Spleen (tissue), 11 donors: ENCODE data around the gene ODAD3. TPM values are rescaled to one million over a fixed set of nuclear protein-coding genes. Genes with fewer than 3 reads are reported as not detected.

Source experiments
- DNase-seq: peaks from one replicate; pipeline ENCODE4 v3.0.0-alpha.2; 2020
- H3K27ac ChIP-seq, 8 donors: fragments of 200-600 bp; sonication (generic) in 7 of 8; 1 replicate in 4 of 8; 2 replicates in 4 of 8; pipeline versions ENCODE4 v1.5.0 to v1.8.0; 2016 to 2021; ENCODE audit warnings: inconsistent platforms in 4 of 8, mild to moderate bottlenecking in 4 of 8, moderate library complexity in 1 of 8
- H3K27me3 ChIP-seq, 7 donors: fragments of 200-600 bp; sonication (generic) in 6 of 7; replicated peaks in 1 of 7; 1 replicate in 4 of 7; 2 replicates in 3 of 7; pipeline versions ENCODE4 v1.5.0 to v1.8.0; 2016 to 2021; ENCODE audit warnings: inconsistent platforms in 3 of 7, mild to moderate bottlenecking in 1 of 7
- H3K36me3 ChIP-seq, 6 donors: fragments of 200-600 bp; sonication (generic) in 5 of 6; 1 replicate in 4 of 6; 2 replicates in 2 of 6; pipeline versions ENCODE4 v1.5.0 to v1.8.0; 2016 to 2021; ENCODE audit warnings: inconsistent platforms in 2 of 6
- H3K4me1 ChIP-seq, 6 donors: fragments of 200-600 bp; sonication (generic) in 5 of 6; 1 replicate in 3 of 6; 2 replicates in 3 of 6; pipeline versions ENCODE4 v1.5.0 to v1.8.0; 2016 to 2021; ENCODE audit warnings: inconsistent platforms in 3 of 6
- H3K4me3 ChIP-seq, 8 donors: fragments of 200-600 bp; sonication (generic) in 7 of 8; 1 replicate in 4 of 8; 2 replicates in 4 of 8; pipeline versions ENCODE4 v1.5.0 to v1.8.0; 2016 to 2021; ENCODE audit warnings: inconsistent platforms in 4 of 8, mild to moderate bottlenecking in 4 of 8, moderate library complexity in 2 of 8
- H3K9me3 ChIP-seq, 8 donors: fragments of 200-600 bp; sonication (generic) in 7 of 8; 1 replicate in 4 of 8; 2 replicates in 4 of 8; pipeline versions ENCODE4 v1.5.0 to v1.8.0; 2016 to 2021; ENCODE audit warnings: inconsistent platforms in 4 of 8
- POLR2A ChIP-seq, 3 donors: fragments of 450-650 bp; IDR thresholded peaks; one replicate each; pipeline ENCODE4 v1.5.1; 2017; ENCODE audit warnings: antibody characterized with exemption in 3 of 3, mild to moderate bottlenecking in 1 of 3
- POLR2AphosphoS5 ChIP-seq, 3 donors: sonication (generic); formaldehyde crosslinking; IDR thresholded peaks; one replicate each; pipeline ENCODE4 v1.5.1; 2017; ENCODE audit warnings: antibody characterized with exemption in 3 of 3
- WGBS, 5 donors: extraction: QIAGEN DNeasy Blood & Tissue Kit in 3 of 5; methylation state at CpG; one replicate each; pipeline versions ENCODE4 v1.1.5 to v1.1.7; 2013 to 2018; 5-methylcytosine and 5-hydroxymethylcytosine counted together
- intact Hi-C: fragments of 100-400 bp; cut with DNase I; formaldehyde crosslinking; loops from one replicate; pipeline ENCODE4 v1.15.0; 2023; ENCODE audit warnings: low total_unique reads
- polyA plus RNA-seq, 3 donors: library from polyadenylated mRNA; stranded (reverse); fragments of 200-250 nt; gene quantifications; one replicate each; pipeline ENCODE4 v1.2.1, GENCODE V29; 2013
- total RNA-seq, 7 donors: library from RNA; depleted of rRNA in 3 of 7; stranded (reverse); fragments of >200 nt in 3 of 7; fragmentation: NEBNext Ultra II Directional in 4 of 7; extraction: Animal tissue kit (Norgen Biotek cat#: 25700) in 4 of 7; gene quantifications; one replicate each; pipeline versions ENCODE4 v1.1.0 to v1.2.1, GENCODE V29; 2016 to 2021
- TF ChIP-seq, protein P1 (sequence below), 11 experiments: fragments of 200-600 bp in 7 of 11; fragments of 450-650 bp in 4 of 11; sonication (generic) in 4 of 11; IDR thresholded peaks in 8 of 11; conservative IDR thresholded peaks in 3 of 11; 1 replicate in 7 of 11; 2 replicates in 4 of 11; pipeline versions ENCODE4 v1.4.0 to v1.8.0; 2016 to 2021; ENCODE audit warnings: antibody characterized with exemption in 11 of 11, inconsistent platforms in 4 of 11, mild to moderate bottlenecking in 1 of 11
- donor health status: healthy with polysubstance abuse.
- donor health status: DM: no; HTN: no; CAD: no; lungs with moderate emphysema.
- donor health status: DM: no; HTN: no; CAD: no.
- donor health status: Bipolar disorder and iron deficiency.
- donor health status: healthy.
- donor health status: DM: no; HTN: no; CAD: no.
- donor health status: DM: yes; HTN: yes; CAD: no.

The ODAD3 gene
- total and polyA plus RNA-seq, 10 donors, result 0.23 to 2.3 (median 1.3) TPM

DNA sequence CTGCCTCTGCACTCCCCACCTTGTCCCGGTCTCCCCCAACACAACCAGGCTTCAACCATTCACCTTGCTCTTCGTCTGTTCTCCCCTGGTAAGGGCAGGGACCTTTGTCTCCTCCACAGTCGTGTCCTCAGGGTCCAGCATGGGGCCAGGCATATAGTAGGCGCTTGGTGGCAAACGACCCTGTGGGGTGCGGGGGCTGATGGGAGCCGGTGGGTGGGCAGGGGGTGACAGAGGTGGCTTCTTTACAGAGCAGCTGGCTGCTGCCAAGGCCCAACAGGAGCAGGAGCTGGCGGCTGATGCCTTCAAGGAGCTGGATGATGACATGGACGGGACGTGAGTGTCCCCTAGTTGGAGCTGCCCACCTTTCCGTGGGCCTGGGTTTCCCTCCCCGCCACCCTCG is 10.2 kb upstream of the ODAD3 start:
- no peak for TF ChIP-seq POLR2A (IDR thresholded peaks at IDR 0.05)
- TF ChIP-seq, protein P1, sequence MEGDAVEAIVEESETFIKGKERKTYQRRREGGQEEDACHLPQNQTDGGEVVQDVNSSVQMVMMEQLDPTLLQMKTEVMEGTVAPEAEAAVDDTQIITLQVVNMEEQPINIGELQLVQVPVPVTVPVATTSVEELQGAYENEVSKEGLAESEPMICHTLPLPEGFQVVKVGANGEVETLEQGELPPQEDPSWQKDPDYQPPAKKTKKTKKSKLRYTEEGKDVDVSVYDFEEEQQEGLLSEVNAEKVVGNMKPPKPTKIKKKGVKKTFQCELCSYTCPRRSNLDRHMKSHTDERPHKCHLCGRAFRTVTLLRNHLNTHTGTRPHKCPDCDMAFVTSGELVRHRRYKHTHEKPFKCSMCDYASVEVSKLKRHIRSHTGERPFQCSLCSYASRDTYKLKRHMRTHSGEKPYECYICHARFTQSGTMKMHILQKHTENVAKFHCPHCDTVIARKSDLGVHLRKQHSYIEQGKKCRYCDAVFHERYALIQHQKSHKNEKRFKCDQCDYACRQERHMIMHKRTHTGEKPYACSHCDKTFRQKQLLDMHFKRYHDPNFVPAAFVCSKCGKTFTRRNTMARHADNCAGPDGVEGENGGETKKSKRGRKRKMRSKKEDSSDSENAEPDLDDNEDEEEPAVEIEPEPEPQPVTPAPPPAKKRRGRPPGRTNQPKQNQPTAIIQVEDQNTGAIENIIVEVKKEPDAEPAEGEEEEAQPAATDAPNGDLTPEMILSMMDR (IDR thresholded peaks at IDR 0.05 in 8 of 11, conservative IDR thresholded peaks at IDR 0.05 in 3 of 11), result no peak
- TF ChIP-seq POLR2AphosphoS5 (IDR thresholded peaks at IDR 0.05), result no peak
- WGBS, 5 donors, result 94 to 96% (median 95%) methylated on average over 8 to 13 of the region's 13 CpGs
- Histone ChIP-seq H3K27ac (no peak overlapping the region), H3K4me3 (no peak overlapping the region), H3K27me3 (no peaks in the 10 kb centered on the region), H3K4me1 (peaks cover 0 to 30% (median 0%) of the 10 kb centered on the region in 6 donors), H3K36me3 (peaks cover 4 to 100% (median 97%) of the 10 kb centered on the region in 6 donors), H3K9me3 (no peaks in the 10 kb centered on the region)
- DNase-seq, result no peak
- intact Hi-C loops, result no loop called here

DNA sequence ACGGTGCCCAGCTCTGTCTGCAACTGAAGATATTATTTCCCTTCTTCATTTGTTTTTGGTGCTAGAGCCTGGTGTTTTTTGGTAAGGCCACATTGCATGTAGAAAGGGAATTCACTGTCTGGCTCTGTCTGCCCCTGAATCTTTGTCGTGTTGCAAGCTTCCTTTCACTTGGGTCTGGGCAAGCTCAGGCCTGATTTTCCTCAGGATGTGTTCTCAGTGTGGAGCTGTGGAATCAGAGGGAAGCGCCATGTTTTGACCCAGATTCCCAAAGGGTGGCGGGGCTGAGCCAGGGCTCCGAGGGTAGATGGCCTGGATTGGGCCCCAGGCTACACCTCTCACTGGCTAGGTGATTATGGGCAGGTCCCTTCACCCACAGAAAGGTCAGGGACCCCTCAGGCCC is 9.1 kb upstream of the ODAD3 start:
- intact Hi-C loops, result no loop called here
- peaks cover 4 to 100% (median 95%) of the 10 kb centered on the region in 6 donors for H3K36me3 ChIP-seq
- no peak for DNase-seq
- H3K4me3 ChIP-seq, result no peak overlapping the region
- H3K27me3 ChIP-seq, result no peaks in the 10 kb centered on the region
- no peaks in the 10 kb centered on the region for H3K9me3 ChIP-seq
- H3K4me1 ChIP-seq, result peaks cover 0 to 30% (median 0%) of the 10 kb centered on the region in 6 donors
- 84 to 94% (median 88%) methylated on average over 5 of the region's 5 CpGs for WGBS, 5 donors
- TF ChIP-seq, protein P1 (IDR thresholded peaks at IDR 0.05 in 8 of 11, conservative IDR thresholded peaks at IDR 0.05 in 3 of 11), result no peak
- TF ChIP-seq POLR2A (IDR thresholded peaks at IDR 0.05), result no peak
- TF ChIP-seq POLR2AphosphoS5 (IDR thresholded peaks at IDR 0.05), result no peak
- H3K27ac ChIP-seq, result no peak overlapping the region

DNA sequence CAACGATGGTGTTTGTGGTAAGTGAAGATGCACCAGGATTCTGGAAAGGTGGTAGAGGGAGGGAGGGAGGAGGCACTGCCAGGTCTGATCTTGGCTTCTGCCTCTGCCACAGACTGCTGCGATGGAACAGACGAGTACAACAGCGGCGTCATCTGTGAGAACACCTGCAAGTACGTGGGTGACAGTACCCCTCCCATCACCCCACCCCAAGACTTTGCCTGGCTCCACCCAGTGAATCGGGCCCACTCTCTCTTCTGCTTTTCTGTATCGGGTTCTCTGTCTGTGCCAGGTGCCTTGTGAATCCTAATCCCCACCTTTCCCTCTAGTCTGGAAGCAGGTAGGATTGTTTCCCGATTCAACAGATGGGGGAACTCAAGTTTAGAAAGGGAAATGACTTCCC is 3.0 kb upstream of the ODAD3 start:
- Histone ChIP-seq H3K4me1 (peaks cover 23 to 51% (median 30%) of the 10 kb centered on the region in 6 donors), H3K27ac (peak overlapping the region in 5 of 8 donors; percentile 33 to 86 (median 73)), H3K36me3 (peaks cover 0 to 67% (median 62%) of the 10 kb centered on the region in 6 donors), H3K4me3 (no peak overlapping the region), H3K27me3 (no peaks in the 10 kb centered on the region), H3K9me3 (no peaks in the 10 kb centered on the region)
- DNase-seq, result peak; percentile 85
- intact Hi-C loops, result loop anchor here (5.0 kb wide), 1 partner anchor 56 kb away; the partner anchor contains the start of gene EPOR
- peak in 2 of 3 donors; percentile 53 to 58 for TF ChIP-seq POLR2AphosphoS5 (IDR thresholded peaks at IDR 0.05)
- TF ChIP-seq, protein P1 (IDR thresholded peaks at IDR 0.05 in 8 of 11, conservative IDR thresholded peaks at IDR 0.05 in 3 of 11), result no peak
- no peak for TF ChIP-seq POLR2A (IDR thresholded peaks at IDR 0.05)
- 66 to 85% (median 74%) methylated on average over 9 of the region's 9 CpGs for WGBS, 5 donors

DNA sequence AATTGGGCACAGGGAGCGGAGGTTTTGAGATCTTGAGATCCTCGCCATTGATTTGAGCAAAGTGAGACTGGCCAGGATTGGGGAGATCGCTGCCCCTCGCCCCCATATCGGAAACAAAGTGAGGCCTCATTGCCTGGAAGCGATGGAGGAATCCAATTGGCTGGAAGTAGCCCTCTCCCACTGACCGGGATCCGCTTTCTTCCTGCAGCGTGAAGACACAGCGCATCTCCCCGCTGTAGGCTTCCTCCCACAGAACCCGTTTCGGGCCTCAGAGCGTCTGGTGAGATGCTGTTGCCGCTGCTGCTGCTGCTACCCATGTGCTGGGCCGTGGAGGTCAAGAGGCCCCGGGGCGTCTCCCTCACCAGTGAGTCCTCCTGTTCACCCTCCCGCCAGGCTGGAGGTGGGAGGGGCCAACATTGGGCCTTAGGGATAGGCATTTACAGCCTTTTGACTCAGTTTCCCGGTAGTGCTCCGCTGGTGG is 952 bp upstream of the ODAD3 start:
- intact Hi-C loops, result loop anchor here (5.0 kb wide), 1 partner anchor 54 kb away; the partner anchor contains the start of gene EPOR
- H3K9me3 ChIP-seq, result no peaks in the 10 kb centered on the region
- no peaks in the 10 kb centered on the region for H3K27me3 ChIP-seq
- peak; percentile 86 for DNase-seq
- H3K4me3 ChIP-seq, result peak overlapping the region; percentile 46 to 93 (median 84)
- peaks cover 0 to 46% (median 41%) of the 10 kb centered on the region in 6 donors for H3K36me3 ChIP-seq
- peak overlapping the region; percentile 48 to 91 (median 86) for H3K27ac ChIP-seq
- 3 to 5% (median 4%) methylated on average over 16 to 21 of the region's 21 CpGs for WGBS, 5 donors
- H3K4me1 ChIP-seq, result peaks cover 23 to 42% (median 30%) of the 10 kb centered on the region in 6 donors
- no peak for TF ChIP-seq POLR2AphosphoS5 (IDR thresholded peaks at IDR 0.05)
- TF ChIP-seq POLR2A (IDR thresholded peaks at IDR 0.05), result no peak
- TF ChIP-seq, protein P1 (IDR thresholded peaks at IDR 0.05 in 8 of 11, conservative IDR thresholded peaks at IDR 0.05 in 3 of 11), result no peak
